GM21381 (cell line): ENCODE results near the gene SERHL2.
A peak's percentile ranks its signal among the peaks of the same experiment; 100 is the strongest.
"Not testable (repeated sequence)": the region's sequence is repeated elsewhere in the genome, so short reads cannot be mapped to it uniquely, and the experiment has no call there.

ENCODE experiments used
- ATAC-seq: cut with Tn5 transposase; IDR thresholded peaks from one replicate; pipeline ENCODE4 v1.9.1; 2021; ENCODE audit warnings: mild to moderate bottlenecking, moderate library complexity; ENCODE audit not compliant: unreplicated experiment

SERHL2 gene

GRCh38 chr22:42535082-42535731 is 18.5 kb upstream of the SERHL2 start:
- ATAC-seq: not testable (repeated sequence)

- no peak for ATAC-seq
Observed at GRCh38 chr22:42536166-42536565, 17.6 kb upstream of the SERHL2 start.

- ATAC-seq: not testable (repeated sequence)
Observed at GRCh38 chr22:42536634-42537033, 17.1 kb upstream of the SERHL2 start.

- ATAC-seq: peak; percentile 43
Observed at GRCh38 chr22:42537199-42537831, 16.4 kb upstream of the SERHL2 start.

GRCh38 chr22:42539236-42539771 is 14.5 kb upstream of the SERHL2 start:
- not testable (repeated sequence) for ATAC-seq

- ATAC-seq: no peak
Observed at GRCh38 chr22:42544686-42545085, 9.1 kb upstream of the SERHL2 start.

- ATAC-seq: no peak
Observed at GRCh38 chr22:42547562-42547961, 6.2 kb upstream of the SERHL2 start.

- not testable (repeated sequence) for ATAC-seq
Observed at GRCh38 chr22:42548126-42548525, 5.6 kb upstream of the SERHL2 start.

GRCh38 chr22:42548597-42549330 is 5.0 kb upstream of the SERHL2 start:
- ATAC-seq: no peak

GRCh38 chr22:42549331-42550060 is 4.3 kb upstream of the SERHL2 start:
- ATAC-seq: no peak

- ATAC-seq: not testable (repeated sequence)
Observed at GRCh38 chr22:42552294-42552647, 1.5 kb upstream of the SERHL2 start.

- ATAC-seq: no peak
Observed at GRCh38 chr22:42560381-42560780, 6.6 kb downstream of the SERHL2 start.

GRCh38 chr22:42560781-42561180 is 7.0 kb downstream of the SERHL2 start:
- no peak for ATAC-seq

GRCh38 chr22:42561856-42562255 is 8.1 kb downstream of the SERHL2 start:
- ATAC-seq: no peak

- no peak for ATAC-seq
Observed at GRCh38 chr22:42562279-42562678, 8.5 kb downstream of the SERHL2 start.

- ATAC-seq: no peak
Observed at GRCh38 chr22:42562684-42563083, 8.9 kb downstream of the SERHL2 start.

GRCh38 chr22:42563943-42564342 is 10.2 kb downstream of the SERHL2 start:
- not testable (repeated sequence) for ATAC-seq

GRCh38 chr22:42564699-42565098 is 10.9 kb downstream of the SERHL2 start:
- no peak for ATAC-seq

GRCh38 chr22:42565956-42566355 is 12.2 kb downstream of the SERHL2 start:
- ATAC-seq: no peak

GRCh38 chr22:42567950-42568349 is 14.2 kb downstream of the SERHL2 start:
- not testable (repeated sequence) for ATAC-seq

GRCh38 chr22:42570580-42570979 is 16.8 kb downstream of the SERHL2 start:
- not testable (repeated sequence) for ATAC-seq
